Right renal pelvis (tissue), 4 donors: ENCODE measurements around the gene RNGTT. TPM values are rescaled to one million over a fixed set of nuclear protein-coding genes. Genes with fewer than 3 reads are reported as not detected.

Source experiments
- DNase-seq, 4 donors: peaks; one replicate each; pipeline ENCODE4 v3.0.0-alpha.2; 2013; ENCODE audit warnings: low read depth in 4 of 4, low spot score in 3 of 4, missing footprints in 1 of 4
- polyA plus RNA-seq, 4 donors: library from polyadenylated mRNA; unstranded; fragments of 120-200 nt; gene quantifications; one replicate each; pipeline ENCODE4 v1.2.1, GENCODE V29; 2013; ENCODE audit not compliant: insufficient read length in 4 of 4

The RNGTT gene
- polyA plus RNA-seq, 4 donors, result 15.8 to 19.0 (median 17.8) TPM

DNA sequence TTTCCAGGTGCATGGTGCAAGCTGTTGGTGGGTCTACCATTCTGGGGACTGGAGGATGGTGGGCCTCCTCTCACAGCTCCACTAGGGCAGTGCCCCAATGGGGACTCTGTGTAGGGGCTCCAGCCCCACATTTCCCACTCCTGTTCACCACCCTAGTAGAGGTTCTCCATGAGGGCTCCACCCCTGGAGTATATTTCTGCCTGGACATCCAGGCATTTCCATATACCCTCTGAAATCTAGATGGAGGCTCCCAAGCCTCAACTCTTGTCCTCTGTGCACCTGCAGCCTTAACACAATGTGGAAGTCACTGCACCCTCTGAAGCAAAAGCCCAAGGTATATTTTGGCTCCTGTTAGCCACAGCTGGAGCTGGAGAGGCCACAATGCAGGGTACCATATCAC lies 393.5 kb downstream of the RNGTT start:
- no peak for DNase-seq

DNA sequence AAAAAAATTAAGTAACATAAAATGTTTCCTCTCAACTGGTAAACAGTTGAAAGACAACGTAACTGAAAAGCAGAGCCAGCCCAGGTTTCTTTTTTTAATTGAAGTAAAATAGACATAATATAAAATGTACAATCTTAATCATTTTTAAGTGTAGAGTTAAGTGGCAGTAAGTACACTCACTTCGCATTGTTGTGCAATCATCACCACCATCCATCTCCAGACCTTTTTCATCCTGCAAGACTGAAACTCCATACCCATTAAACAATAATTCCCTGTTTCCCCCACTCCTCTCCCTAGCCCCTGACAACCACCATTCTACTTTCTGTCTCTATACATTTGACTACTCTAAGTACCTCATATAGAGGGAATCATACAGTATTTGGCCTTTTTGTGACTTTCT lies 395.7 kb downstream of the RNGTT start:
- DNase-seq, result no peak

DNA sequence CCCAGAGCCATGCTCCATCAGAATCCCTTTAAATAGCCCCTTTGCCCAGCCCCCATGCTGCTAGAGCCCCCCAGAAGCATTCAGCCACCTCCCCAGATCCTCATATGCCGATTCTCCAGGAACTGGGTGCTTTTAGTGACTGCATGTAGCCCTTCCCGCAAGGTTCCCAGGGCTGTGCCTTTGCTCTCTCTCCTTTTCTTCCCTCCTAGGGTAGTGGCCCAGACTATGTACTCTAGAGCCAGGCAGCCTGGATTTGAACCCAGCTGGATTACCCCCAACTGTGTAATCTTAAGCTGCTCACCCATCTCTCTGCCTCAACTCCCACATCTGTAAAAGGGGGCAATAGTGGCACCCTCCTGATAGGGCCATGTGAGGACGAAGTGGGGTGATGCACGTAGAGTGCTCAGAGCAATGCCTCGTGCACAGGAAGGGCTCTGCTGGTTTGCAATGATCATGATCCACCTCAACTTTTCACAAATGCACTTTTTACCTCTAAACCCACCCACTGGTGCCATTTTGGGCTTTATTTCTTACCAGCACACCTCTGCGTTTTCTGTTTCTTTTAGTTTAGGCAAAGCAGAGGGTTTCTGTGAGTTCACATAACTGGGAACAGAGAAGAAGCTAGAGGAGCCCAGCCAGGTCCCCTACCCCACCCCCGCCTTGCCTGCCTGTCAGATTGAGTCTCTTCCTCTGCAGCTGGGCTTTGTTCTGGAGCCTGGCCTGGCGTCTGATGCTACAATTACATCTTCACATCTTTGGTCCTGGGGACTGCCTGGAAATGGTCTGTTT lies 396.5 kb downstream of the RNGTT start:
- no peak for DNase-seq

DNA sequence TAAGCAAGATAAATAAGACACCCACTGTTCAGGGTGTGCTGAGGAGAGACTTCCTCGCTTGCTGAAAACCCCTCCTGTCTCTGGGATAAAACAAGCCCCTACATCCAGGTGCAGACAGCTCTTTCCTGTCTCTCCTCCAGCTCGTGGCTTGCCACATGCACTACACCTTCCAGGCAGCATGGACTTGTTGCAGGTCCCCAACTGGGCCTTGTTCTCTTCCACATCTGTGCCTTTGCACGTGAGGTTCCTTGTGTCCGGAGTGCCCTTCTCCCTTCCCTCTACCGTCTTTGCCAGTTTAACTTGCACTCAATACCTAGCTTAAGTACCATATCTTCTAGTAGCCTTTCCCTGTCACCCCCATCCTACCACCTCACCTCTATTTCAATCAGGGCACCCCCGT lies 397.6 kb downstream of the RNGTT start:
- no peak for DNase-seq

DNA sequence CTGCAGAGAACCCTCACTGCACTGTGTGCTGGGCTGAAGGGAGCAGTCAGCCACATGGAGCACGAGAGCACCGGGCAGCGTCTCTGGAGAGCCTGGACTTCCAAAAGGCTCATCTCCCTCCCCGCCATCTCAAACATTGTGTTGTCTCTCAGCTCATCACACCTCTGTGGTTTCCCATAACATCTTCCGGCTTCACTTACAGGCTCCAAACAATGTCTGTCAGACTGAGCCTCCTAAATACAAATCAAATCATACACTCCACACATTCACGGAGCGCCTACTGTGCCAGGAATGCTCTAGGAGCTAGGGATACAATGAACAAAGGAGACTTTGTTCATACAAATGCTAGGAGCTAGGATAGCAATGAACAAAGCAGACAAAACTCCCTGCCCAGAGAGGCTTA lies 398.0 kb downstream of the RNGTT start:
- no peak for DNase-seq

DNA sequence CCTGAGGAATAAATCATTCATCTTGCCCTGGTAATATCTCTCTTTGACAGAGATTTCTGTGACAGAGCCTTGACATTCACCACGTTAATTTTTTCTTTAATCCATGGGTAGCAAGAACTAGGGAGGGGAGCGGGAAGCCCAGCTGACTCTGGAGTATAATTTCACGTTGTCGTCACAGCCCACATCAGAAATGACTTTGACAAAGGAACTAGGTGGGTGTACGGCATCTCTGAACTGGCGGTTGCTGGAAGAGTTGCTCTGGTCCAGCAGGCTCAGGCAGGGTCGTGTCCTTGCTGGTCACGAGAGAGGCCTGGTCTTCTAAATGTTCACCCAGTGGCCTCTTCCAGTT lies 400.2 kb downstream of the RNGTT start:
- DNase-seq, result no peak

DNA sequence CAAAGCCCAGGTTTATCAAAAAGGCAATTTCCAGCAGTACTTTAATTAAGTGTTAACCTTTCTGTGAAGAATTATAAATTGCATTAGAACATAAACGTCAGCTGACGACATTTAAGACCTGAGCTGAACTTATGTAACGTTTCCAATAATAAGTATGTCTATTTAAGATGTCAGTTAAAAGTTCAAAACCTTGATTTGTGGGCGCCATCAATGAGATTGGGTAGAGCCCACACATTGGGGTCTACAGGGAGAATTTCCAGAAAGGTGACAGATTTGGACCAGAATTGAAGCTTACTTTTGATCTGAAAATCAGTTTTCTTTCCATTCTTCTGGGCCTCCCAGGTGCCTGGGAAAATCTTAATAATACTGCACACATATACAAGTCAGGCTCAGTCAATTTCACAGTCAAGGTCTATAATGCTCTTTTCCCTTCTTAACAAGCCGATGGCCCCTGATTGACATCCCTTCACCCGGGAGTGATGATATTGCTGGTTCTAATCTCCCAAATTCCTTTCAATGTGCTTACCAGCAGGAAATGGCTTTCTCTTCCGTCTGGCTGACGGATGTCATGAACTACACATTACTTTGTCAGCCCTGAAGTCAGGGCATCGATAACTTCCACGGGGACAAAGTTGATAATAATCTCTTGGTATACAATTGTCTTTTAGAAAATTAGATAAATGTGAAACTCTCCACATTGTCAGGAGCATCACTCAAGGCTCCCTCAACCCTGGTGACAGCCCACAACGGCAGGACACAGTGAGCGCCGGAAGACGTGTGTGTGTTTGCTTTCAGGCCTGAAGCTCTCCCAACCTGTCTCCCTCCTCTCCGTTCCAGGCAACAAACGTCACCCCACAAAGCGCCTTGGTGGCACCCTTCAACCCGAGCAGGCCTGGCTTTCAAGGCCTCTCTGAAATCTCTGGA lies 400.8 kb downstream of the RNGTT start:
- DNase-seq, result no peak

DNA sequence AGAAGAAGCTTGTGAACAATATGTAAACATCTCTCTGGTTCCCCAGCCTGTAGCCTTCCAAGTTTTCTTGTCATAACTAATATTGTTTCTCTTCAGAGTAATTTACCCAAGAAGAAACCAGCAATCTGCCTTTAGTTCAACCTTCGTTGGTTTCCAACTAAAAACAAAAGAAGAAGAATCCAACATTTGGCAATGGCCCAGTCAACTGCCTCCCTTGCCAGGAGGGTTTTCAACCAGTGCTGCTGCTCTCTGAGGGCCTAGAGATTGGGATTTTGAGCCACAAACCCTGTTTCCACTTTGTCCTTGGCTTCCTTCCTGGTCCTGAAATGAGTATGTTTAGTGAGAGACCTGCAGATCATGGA lies 401.5 kb downstream of the RNGTT start:
- no peak for DNase-seq

DNA sequence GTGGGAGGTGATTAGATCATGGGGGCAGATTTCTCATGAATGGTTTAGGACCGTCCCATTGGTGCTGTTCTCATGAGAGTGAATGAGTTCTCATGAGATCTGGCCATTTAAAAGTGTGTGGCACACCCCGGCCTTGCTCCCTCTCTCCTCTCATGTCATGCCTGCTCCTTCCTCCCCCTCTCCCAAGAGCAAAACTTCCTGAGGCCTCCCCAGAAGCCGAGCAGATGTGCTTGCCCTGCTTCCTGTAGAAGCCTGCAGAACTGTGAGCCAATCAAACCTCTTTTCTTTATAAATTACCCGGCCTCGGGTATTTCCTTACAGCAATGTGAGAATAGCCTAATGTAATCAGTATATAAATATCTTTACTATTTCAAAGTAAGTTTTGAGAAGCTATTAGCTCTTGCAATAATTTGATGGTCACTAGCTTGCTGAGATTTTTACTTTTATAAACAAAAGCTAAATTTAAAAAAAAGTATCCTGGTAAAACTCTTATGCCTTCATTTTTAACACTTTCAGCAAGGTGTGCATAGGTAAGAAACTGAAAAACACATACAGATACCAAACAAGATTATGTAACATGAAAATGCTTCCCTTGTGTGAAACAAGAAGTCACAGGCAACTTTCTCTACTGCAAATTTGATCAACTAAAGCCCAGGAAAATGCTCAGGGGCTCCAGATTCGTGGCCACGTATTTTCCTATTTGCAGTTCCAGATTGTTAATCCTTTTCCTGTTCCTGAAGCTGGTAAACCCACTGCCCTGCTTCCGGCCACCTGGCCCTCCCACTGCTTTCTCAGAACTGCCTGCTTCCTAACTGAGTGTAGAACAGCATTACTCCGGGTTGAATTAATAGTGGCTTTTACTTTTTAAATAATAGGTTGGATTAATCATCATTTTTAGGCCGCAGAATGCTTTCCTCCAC lies 402.1 kb downstream of the RNGTT start:
- DNase-seq, result no peak

Other genes with a start within 250 kb of the RNGTT start
- 100 to 1,000 TPM; 111 to 155 (median 133) TPM for gene PNRC1, start 117.1 kb upstream of the RNGTT start, polyA plus RNA-seq
- 10 to 100 TPM; 13.8 to 18.6 (median 15.4) TPM for gene SRSF12, start 154.5 kb upstream of the RNGTT start, polyA plus RNA-seq
- gene PM20D2, start 182.4 kb upstream of the RNGTT start, polyA plus RNA-seq, result 10 to 100 TPM; 36.6 to 43.3 (median 39.3) TPM